Activated T-cell treated with anti-CD3 and anti-CD28 coated beads, Interleukin-2, amount 50 U/mL, for 72 hours (primary cell): Measurements from ENCODE around the gene KCND2. TPM values are rescaled to one million over a fixed set of nuclear protein-coding genes. Genes with fewer than 3 reads are reported as not detected.
"Not testable (repeated sequence)": the region's sequence is repeated elsewhere in the genome, so short reads cannot be mapped to it uniquely, and the experiment has no call there.

Source experiments
- ATAC-seq, 2 donors: fragments of 150-1000 bp; cut with Tn5 transposase; replicated peaks in 1 of 2; 2 replicates each; pipeline ENCODE4 v1.10.0; 2021; ENCODE audit warnings: moderate library complexity in 2 of 2, mild to moderate bottlenecking in 1 of 2
- DNase-seq, 2 donors: peaks; one replicate each; pipeline ENCODE4 v3.0.0; 2021 to 2022; ENCODE audit warnings: mixed read lengths in 1 of 2
- H3K27ac Mint-ChIP-seq: one replicate; pipeline ENCODE4 v1.8.0; 2022; ENCODE audit warnings: mild to moderate bottlenecking, moderate library complexity, mixed read lengths
- H3K27me3 Mint-ChIP-seq: one replicate; pipeline ENCODE4 v1.8.0; 2022; ENCODE audit warnings: low read depth, mixed read lengths
- H3K36me3 Mint-ChIP-seq, 2 donors: one replicate each; pipeline ENCODE4 v1.8.0; 2022; ENCODE audit warnings: mixed read lengths in 2 of 2, mild to moderate bottlenecking in 1 of 2; ENCODE audit not compliant: insufficient read depth in 2 of 2
- H3K4me1 Mint-ChIP-seq: one replicate; pipeline ENCODE4 v1.8.0; 2022; ENCODE audit warnings: low read depth, mixed read lengths
- H3K4me3 Mint-ChIP-seq, 2 donors: one replicate each; pipeline ENCODE4 v1.8.0; 2022; ENCODE audit warnings: mild to moderate bottlenecking in 2 of 2, mixed read lengths in 2 of 2, moderate library complexity in 2 of 2
- H3K9me3 Mint-ChIP-seq, 2 donors: one replicate each; pipeline ENCODE4 v1.8.0; 2022; ENCODE audit warnings: mixed read lengths in 2 of 2
- total RNA-seq, 2 donors: library from RNA; stranded (reverse); gene quantifications; one replicate each; pipeline ENCODE4 v1.2.3, GENCODE V29; 2022

KCND2 gene
- not detected for total RNA-seq

- ATAC-seq: no peak
- Mint-ChIP-seq H3K4me3 (peak within 1 kb of the TSS; percentile 68 to 82), H3K27me3 (peaks cover 40% of the 10 kb centered on the region)
Observed at GRCh38 chr7:120272701-120273475, at the start of gene KCND2. TSS of gene KCND2 (plus strand) at chr7:120273175.

GRCh38 chr7:120226188-120226587, 46.8 kb upstream of the KCND2 start:
- Mint-ChIP-seq H3K4me3 (no peak overlapping the region), H3K36me3 (no peaks in the 10 kb centered on the region), H3K27me3 (no peaks in the 10 kb centered on the region), H3K4me1 (no peaks in the 10 kb centered on the region), H3K9me3 (peaks cover 8 to 9% of the 10 kb centered on the region in 2 donors), H3K27ac (no peak overlapping the region)
- no peak for ATAC-seq
- no peak for DNase-seq

More at GRCh38 chr7:120272701-120273475, at the start of gene KCND2:
- no peak for DNase-seq
- Mint-ChIP-seq H3K9me3 (peaks cover 0 to 5% of the 10 kb centered on the region in 2 donors), H3K36me3 (peaks cover 0 to 3% of the 10 kb centered on the region in 2 donors), H3K4me1 (peaks cover 3% of the 10 kb centered on the region), H3K27ac (no peak within 1 kb of the TSS)

- no peaks in the 10 kb centered on the region for H3K27me3 Mint-ChIP-seq
- H3K36me3 Mint-ChIP-seq: no peaks in the 10 kb centered on the region
- H3K27ac Mint-ChIP-seq: no peak overlapping the region
- H3K4me3 Mint-ChIP-seq: no peak overlapping the region
- no peak for DNase-seq
- peaks cover 8 to 9% of the 10 kb centered on the region in 2 donors for H3K9me3 Mint-ChIP-seq
- ATAC-seq: no peak
- H3K4me1 Mint-ChIP-seq: no peaks in the 10 kb centered on the region
Observed at GRCh38 chr7:120227255-120227654, 45.7 kb upstream of the KCND2 start.

- H3K36me3 Mint-ChIP-seq: no peaks in the 10 kb centered on the region
- H3K4me1 Mint-ChIP-seq: no peaks in the 10 kb centered on the region
- H3K4me3 Mint-ChIP-seq: no peak overlapping the region
- H3K27me3 Mint-ChIP-seq: no peaks in the 10 kb centered on the region
- no peak overlapping the region for H3K27ac Mint-ChIP-seq
- no peak for DNase-seq
- H3K9me3 Mint-ChIP-seq: peaks cover 9 to 10% of the 10 kb centered on the region in 2 donors
- ATAC-seq: no peak
Observed at GRCh38 chr7:120229084-120229483, 43.9 kb upstream of the KCND2 start.

- no peak for ATAC-seq
- Mint-ChIP-seq H3K9me3 (peaks cover 8 to 13% of the 10 kb centered on the region in 2 donors), H3K36me3 (no peaks in the 10 kb centered on the region), H3K27me3 (no peaks in the 10 kb centered on the region), H3K4me3 (no peak overlapping the region), H3K27ac (no peak overlapping the region), H3K4me1 (no peaks in the 10 kb centered on the region)
- DNase-seq: no peak
Observed at GRCh38 chr7:120233338-120233737, 39.6 kb upstream of the KCND2 start.

GRCh38 chr7:120240350-120240749, 32.6 kb upstream of the KCND2 start:
- H3K27ac Mint-ChIP-seq, H3K27me3 Mint-ChIP-seq, H3K36me3 Mint-ChIP-seq, ATAC-seq, H3K4me3 Mint-ChIP-seq, H3K9me3 Mint-ChIP-seq, H3K4me1 Mint-ChIP-seq, DNase-seq: not testable (repeated sequence)

- ATAC-seq (no peak), DNase-seq (no peak)
- Mint-ChIP-seq H3K27ac (no peak overlapping the region), H3K9me3 (peaks cover 4 to 6% of the 10 kb centered on the region in 2 donors), H3K4me1 (no peaks in the 10 kb centered on the region), H3K27me3 (no peaks in the 10 kb centered on the region), H3K36me3 (no peaks in the 10 kb centered on the region), H3K4me3 (no peak overlapping the region)
Observed at GRCh38 chr7:120241973-120242372, 31.0 kb upstream of the KCND2 start.

- no peaks in the 10 kb centered on the region for H3K4me1 Mint-ChIP-seq
- no peak for DNase-seq
- H3K9me3 Mint-ChIP-seq: peaks cover 5 to 8% of the 10 kb centered on the region in 2 donors
- peaks cover 0 to 2% of the 10 kb centered on the region in 2 donors for H3K36me3 Mint-ChIP-seq
- no peak overlapping the region for H3K27ac Mint-ChIP-seq
- no peak overlapping the region for H3K4me3 Mint-ChIP-seq
- no peak for ATAC-seq
- H3K27me3 Mint-ChIP-seq: no peaks in the 10 kb centered on the region
Observed at GRCh38 chr7:120254845-120255244, 18.1 kb upstream of the KCND2 start.

GRCh38 chr7:120256344-120257070, 16.5 kb upstream of the KCND2 start:
- ATAC-seq: no peak
- Mint-ChIP-seq H3K4me3 (no peak overlapping the region), H3K27ac (no peak overlapping the region), H3K36me3 (peaks cover 0 to 2% of the 10 kb centered on the region in 2 donors), H3K4me1 (no peaks in the 10 kb centered on the region), H3K9me3 (peaks cover 5 to 12% of the 10 kb centered on the region in 2 donors), H3K27me3 (no peaks in the 10 kb centered on the region)
- DNase-seq: no peak

GRCh38 chr7:120259386-120259785, 13.6 kb upstream of the KCND2 start:
- no peaks in the 10 kb centered on the region for H3K27me3 Mint-ChIP-seq
- H3K9me3 Mint-ChIP-seq: peaks cover 4 to 7% of the 10 kb centered on the region in 2 donors
- H3K4me1 Mint-ChIP-seq: no peaks in the 10 kb centered on the region
- H3K36me3 Mint-ChIP-seq: peaks cover 0 to 2% of the 10 kb centered on the region in 2 donors
- H3K27ac Mint-ChIP-seq: no peak overlapping the region
- no peak for ATAC-seq
- no peak for DNase-seq
- no peak overlapping the region for H3K4me3 Mint-ChIP-seq

- Mint-ChIP-seq H3K4me1 (no peaks in the 10 kb centered on the region), H3K36me3 (peaks cover 0 to 2% of the 10 kb centered on the region in 2 donors), H3K27me3 (no peaks in the 10 kb centered on the region), H3K4me3 (no peak overlapping the region), H3K27ac (no peak overlapping the region), H3K9me3 (peaks cover 4 to 7% of the 10 kb centered on the region in 2 donors)
- DNase-seq: no peak
- no peak for ATAC-seq
Observed at GRCh38 chr7:120260111-120260510, 12.9 kb upstream of the KCND2 start.

GRCh38 chr7:120272261-120272660, 714 bp upstream of the KCND2 start:
- Mint-ChIP-seq H3K9me3 (peaks cover 0 to 5% of the 10 kb centered on the region in 2 donors), H3K36me3 (peaks cover 0 to 3% of the 10 kb centered on the region in 2 donors), H3K4me3 (peak overlapping the region; percentile 55 to 68), H3K27ac (no peak overlapping the region), H3K27me3 (peaks cover 40% of the 10 kb centered on the region), H3K4me1 (peaks cover 3% of the 10 kb centered on the region)
- DNase-seq (no peak), ATAC-seq (no peak)

- Mint-ChIP-seq H3K36me3 (peaks cover 0 to 3% of the 10 kb centered on the region in 2 donors), H3K9me3 (peaks cover 0 to 2% of the 10 kb centered on the region in 2 donors), H3K27me3 (peaks cover 40% of the 10 kb centered on the region), H3K4me3 (peak overlapping the region; percentile 67 to 82), H3K27ac (no peak overlapping the region), H3K4me1 (peaks cover 3% of the 10 kb centered on the region)
- ATAC-seq (no peak), DNase-seq (no peak)
Observed at GRCh38 chr7:120273476-120273975, 551 bp downstream of the KCND2 start.
